ENCODE data around the gene PPIF.

The PPIF gene

DNA sequence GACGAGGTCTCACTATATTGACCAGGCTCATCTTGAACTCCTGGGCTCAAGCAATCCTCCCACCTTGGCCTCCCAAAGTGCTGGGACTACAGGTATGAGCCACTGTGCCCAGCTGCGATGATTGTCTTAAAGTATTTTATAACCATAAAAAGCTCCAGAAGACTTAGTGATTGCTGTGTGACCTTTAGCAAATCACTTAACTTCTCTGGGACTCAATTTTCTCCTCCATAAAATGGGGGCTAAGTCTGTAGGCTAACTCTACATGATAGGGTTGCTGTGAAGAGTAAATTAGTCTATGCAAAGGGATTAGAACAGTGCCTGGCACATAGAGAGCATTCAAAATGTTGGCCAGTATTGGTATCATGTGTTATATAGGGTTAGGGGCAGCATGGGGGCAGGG lies 42.8 kb downstream of the PPIF start:
- DNase-seq: no peak

DNA sequence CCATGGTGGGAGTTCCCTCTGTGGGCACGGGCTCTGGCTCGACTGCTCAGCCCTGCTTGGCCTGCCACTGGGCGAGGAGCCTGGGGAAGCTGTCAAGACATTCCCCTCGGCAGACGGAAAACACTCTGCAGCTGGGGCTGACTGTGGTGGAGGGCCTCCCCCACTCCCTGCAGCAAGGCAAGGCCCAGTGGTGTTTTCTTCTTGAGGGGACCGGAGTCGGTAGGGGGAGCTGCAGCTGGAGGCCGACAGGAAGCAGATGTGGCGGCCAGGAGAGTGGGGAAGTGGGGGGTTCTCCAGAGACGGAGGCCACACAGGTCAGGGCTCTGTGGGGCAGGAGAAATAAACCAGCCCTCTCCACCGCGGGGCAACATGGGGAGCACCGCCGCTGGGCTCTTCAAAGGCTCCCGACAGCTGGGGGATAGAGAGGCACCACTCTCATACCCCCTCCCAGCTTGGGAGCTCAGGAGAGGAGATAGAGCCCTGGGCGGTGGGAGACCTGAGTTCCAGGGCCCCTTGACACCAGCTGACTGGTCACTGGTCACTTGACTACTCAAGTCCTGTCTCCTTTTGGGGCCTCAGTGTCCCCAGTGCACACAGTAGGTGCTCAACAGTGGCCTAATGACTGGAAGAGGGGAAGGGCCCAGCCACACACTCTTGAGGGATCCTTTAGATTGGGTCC lies 43.4 kb downstream of the PPIF start:
- no peak for DNase-seq

DNA sequence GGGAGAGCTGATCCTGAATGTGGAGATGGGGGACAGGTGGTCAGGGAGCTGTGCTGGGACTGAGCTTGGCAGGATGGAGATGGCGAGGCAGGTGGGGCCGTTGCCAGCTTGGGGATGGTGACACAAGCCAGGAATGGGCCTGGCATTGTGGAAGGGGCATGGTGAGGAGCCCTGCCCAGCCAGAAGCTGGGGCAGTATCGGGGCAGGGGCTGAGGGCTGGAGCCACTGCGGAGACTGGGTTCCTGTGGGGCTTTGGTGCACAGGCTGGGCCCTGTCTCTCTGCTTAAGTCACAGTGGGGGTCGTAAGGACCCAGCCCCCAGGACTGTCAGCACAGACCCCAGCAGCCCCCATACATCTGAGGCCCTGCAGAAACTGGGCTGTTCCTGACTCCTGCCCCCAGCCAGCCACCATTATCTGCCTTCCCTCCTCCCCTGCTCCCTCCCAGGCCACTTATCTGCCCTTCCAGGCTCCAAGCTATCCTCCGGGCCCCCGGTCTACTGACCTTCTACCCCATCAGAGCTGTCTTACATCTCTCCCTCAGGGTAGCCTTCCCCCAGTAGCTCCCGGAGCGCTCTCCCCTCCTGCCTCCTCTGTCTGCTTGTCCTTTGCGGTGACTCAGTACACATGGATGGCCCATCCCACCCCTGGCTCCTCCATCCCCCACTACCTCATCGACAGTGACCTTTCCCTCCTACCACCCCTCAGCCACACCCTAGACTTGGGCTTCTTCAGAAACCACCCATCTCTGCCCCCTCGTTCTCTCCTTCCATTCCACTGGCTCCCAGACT lies 44.2 kb downstream of the PPIF start:
- DNase-seq: no peak

DNA sequence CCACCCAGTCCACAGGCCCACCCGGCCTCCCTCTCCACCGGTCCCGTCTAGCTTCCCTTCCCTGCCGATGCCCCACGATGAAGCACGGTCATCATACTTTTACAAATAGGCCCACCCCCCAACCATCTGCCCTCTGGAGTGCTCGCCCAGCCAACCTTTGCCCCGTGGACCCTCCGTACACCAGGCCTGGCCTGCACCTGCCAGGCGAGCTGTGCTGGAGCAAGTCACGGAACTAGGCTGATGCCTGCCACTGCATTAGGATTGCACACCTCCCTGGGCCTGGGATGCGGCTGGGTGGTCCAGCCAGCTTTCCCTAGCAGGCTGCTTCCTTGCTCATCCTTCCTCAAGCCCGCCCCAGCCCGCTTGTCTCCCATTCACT lies 44.7 kb downstream of the PPIF start:
- DNase-seq: no peak

- no peak for DNase-seq
Measured at GRCh38 chr10:79392506-79393176, 45.4 kb downstream of the PPIF start.

DNA sequence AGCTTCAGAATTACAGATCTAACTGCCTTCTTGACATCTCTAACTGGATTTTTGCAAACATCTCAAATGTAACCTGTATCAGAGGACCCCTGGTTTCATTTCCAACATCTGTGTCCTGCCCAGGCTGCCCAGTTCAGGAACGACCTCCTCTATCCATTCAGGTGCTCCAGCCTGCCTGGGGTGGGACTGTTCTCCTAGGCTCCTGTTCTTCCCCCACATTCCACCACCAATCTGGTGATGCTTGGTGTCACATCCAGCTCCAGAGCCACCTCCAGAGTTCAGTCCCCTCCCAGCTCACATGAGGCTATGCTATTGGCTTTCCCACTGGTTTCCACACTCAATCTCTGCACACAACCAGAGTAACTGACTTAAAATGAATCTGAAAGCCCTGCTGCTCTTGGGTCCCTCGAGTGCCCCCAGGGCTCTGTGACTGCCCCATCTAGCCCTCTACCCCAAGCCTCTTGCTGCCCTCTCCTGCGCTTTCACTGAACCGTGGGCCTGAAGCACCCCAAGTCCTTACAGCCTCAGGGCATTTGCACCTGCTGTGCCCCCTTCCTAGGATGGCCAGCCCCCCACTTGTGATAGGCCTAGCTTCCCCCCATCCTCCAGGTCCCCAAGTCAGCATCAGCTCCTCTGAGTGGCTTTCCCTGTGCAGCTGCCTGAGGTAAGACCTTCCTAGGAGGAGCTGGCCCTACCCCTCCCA lies 46.1 kb downstream of the PPIF start:
- no peak for DNase-seq

DNA sequence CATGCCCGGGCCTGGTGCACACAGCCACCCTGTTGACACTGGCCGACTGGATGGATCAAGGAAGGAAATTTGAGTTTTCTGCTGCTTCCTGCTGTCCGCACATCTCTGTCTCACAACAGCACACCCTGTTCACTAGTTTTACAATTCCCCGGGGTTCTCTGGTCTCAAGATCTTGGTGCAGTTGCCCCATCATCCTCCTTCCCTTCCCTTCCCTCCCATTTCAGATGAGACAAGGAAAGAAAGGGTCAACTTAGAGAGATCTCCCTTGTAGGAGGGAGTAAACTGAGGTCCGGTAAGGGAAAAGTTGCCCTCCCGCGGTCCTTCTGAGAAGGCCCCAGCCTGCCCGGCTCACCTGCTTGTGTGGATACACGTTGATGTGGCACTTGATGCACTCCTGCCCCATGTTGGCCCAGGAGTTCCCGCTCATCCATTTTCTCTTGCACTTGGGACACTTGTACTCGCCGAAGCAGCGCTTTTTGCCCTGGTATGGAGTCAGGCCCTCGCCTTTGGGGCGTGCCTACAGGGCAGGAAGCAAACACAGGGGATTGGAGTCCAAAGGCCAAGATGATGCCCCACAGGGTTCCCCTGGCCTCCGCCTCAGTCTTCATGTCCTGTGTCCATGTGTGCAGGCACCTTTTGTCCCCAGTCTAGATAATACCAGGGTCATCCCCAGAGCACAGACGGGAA lies 46.8 kb downstream of the PPIF start:
- DNase-seq: no peak

- DNase-seq: no peak
Measured at GRCh38 chr10:79394664-79395063, 47.4 kb downstream of the PPIF start.

DNA sequence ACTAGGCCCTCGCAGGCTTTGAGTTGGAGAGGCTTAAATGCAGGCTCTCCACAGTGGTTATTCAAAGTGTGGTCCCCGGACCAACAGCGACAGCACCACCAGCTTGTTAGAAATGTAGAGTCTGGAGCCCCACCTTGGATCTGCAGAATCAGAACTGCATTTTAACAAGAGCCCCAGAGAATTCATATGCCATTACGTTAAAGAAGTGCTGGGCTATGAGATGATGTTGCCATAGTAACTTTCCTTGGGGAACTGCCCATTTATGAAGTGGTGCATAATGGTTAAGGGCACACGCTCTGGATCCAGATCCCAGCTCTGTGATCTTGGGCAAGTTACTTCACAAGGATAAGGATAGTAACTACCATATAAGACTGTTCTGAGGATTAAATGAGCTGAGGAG lies 49.3 kb downstream of the PPIF start:
- no peak for DNase-seq

- no peak for DNase-seq
Measured at GRCh38 chr10:79397051-79397450, 49.8 kb downstream of the PPIF start.

DNA sequence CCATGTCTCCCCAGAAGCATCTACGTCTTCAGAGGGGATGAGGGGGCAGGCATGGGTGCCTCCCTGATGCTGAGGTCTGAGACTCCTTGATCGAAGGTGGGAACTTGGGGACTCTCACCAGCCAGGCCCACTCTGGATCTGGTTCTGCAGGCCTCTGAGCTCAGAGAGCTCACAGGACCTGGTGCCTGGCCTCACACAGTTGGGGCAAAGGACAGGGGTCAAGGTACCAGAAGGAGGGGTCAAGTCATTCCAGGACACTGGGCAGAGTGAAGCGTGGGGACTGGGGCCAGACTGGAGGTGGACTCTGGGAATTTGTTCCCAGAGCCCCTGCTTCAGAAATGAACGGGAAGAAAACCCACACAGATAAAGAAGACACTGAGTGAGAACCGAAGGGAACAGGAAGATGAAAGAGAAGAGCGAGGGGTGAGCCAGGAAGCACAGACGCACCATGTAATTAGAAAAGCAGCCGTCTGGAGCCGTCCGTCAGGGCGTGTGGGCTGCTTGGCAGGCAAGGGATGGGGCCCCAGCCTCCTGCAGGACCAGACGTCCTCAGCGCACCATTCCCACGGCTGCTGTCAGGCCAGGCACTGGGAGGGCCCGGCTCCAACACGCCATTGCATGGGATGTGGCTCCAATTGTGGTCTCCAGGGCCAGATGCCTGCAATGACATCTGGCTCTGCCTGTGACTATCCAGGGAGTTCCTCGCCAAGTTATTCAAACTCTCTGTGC lies 50.5 kb downstream of the PPIF start:
- DNase-seq: no peak

DNA sequence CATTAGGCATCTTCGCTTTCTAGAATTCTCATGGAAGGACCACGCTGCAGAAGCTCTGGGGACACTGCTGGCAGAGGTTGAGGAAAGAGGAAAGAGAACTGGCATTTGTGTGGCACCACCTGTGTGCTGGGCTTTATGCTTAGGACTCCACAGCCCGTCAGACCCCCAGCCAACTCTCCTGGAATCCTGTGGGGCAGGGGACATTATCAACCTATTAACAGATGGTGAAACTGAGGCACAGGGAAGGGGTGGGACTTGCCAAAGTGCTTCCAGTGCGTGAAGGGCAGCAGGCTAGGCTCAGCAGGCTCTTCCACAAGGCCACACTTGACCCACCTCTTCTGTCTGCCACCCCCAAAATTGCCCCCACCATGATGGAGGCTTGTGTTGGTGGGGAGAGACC lies 51.4 kb downstream of the PPIF start:
- no peak for DNase-seq

DNA sequence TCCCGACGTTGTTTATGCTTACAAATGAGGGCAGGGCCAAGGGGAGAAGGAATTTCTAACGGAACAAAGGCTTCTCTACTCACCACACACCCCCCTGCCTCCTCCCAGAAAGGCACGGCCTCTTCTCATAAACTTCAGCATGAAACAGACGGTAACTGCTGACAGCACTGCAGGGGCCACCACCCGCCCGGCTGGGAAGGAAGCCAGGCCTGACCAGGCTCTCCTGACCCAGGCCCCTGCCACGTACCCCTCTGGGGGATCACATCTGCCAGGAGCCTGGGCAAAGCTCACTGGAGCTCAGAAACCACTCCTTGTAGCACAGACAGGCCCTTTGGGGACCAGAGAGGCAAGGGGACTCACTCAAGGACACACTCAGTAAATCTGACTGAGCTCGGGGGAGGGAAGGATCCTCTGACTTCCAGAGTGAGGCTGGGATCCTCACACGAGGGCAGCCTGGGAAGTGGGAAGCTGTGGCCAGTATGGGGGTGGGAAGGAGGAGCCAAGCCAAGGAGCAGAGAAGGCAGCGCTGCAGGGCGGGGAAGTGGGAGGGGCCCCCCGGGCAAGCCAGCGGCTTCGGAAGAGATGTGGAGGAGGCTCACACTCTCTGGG lies 52.1 kb downstream of the PPIF start:
- DNase-seq: peak; percentile 76 to 81

DNA sequence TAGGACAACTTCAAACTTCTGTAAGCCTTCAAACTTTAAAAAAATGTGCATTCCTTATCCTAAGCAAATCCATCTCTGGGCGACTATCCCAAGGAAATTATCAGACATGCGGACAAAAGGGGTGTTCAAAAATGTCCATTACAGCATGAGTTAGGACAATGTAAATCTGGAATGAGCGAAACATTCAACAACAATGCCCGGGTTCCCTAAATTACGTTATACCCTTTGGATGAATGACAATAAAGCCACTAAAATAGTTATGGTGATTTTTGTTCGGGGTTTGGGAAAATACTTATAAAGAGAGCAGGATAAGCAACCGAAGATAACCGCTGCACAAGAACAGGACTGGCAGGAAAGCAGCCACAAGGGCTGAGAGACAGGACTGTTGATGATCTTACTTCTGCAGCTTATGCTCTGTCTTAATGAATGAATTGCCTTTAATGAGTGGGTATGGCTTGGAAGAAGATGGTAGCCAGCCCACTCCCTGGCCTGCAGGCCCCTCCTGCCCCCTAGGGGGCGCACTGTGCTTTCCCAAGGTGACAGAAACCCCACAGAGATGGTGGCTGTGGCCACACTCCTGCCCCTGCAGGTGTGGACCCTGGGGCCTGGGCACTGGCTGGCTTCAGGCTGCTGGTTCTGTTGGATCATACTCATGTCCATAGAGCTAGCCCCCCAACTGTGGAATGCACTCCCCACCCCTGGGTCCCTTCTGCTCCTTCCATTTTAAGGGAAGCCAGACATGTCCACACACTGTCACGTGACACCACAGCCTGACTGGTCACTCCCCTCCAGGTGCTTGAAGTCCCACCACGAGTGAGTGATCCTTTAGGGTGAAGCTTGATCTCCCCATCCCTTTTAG lies 53.1 kb downstream of the PPIF start:
- peak in 1 of 2 donors; percentile 45 for DNase-seq

- no peak for DNase-seq
Measured at GRCh38 chr10:79401015-79401921, 54.0 kb downstream of the PPIF start.

DNA sequence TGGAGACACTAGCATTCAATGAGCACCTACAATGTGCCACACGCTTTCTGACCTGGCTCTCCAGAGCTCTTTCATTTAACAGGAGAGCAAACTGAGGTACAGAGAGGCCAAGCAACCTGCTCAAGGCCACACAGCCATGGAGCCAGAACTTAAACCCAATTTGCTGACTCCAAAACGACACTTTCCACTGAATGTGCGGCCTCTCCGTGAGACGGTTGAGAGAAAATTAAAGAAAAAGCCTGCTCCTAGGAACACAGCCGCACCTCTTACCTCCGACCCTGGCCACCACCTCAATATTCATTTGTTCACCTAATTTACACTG lies 55.3 kb downstream of the PPIF start:
- DNase-seq: no peak

- DNase-seq: no peak
Measured at GRCh38 chr10:79402951-79403350, 55.7 kb downstream of the PPIF start.

DNA sequence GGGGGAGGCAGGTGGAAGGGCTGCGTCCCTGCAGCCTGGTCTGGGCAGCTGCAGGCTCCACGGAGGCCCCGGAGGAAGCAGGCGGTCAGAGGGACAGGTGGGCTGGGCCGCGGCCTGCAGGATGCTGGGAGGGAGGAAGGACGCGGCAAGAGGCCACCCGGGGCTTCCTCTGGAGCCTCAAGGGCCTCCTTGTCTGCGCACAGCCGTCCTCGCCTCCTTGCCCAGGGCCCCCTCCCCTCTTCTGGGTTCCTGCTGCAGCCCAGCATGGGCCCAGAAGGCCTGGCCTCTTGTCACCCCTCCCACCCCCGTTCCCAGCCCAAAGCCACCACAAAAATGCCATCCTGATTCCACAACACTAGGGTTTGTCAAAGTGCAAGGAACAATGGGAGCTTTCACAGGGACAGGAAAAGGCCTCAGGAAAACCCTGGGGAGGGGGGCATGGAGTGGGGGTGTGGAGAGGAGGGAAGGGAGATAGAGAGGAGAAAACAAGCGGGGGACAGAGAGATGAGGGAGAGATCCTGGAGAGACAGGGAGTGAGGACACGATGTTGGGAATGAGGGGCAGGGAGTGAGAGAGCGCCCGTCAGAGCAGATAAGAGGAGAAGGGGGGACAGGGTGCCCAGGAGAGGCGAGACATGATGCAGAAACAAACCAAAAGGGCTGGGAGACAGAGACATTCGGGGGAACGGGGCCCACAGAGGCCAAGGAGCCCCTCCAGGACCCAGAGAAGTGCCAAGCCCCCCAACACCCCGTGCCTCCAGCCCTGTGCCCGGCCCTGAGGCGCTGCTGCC lies 56.4 kb downstream of the PPIF start:
- no peak for DNase-seq

- DNase-seq: peak; percentile 39 to 55
Measured at GRCh38 chr10:79404231-79404609, 57.0 kb downstream of the PPIF start.

Data from inflammatory macrophage treated with lipopolysaccharide for 1 hour (primary cell).